NCI-H82 treated with DMSO at 0.1 percent for 48 hours (cell line): Measurements from ENCODE around the gene CLMP.
"Not testable (repeated sequence)": the region's sequence is repeated elsewhere in the genome, so short reads cannot be mapped to it uniquely, and the experiment has no call there.

ENCODE experiments used
- DNase-seq: peaks from one replicate; lab custom pipeline; 2025; ENCODE audit not compliant: unreplicated experiment; lab: John Stamatoyannopoulos, UW

CLMP gene

GRCh38 chr11:123218451-123218850, 23.4 kb upstream of the CLMP start:
- no peak for DNase-seq

DNA sequence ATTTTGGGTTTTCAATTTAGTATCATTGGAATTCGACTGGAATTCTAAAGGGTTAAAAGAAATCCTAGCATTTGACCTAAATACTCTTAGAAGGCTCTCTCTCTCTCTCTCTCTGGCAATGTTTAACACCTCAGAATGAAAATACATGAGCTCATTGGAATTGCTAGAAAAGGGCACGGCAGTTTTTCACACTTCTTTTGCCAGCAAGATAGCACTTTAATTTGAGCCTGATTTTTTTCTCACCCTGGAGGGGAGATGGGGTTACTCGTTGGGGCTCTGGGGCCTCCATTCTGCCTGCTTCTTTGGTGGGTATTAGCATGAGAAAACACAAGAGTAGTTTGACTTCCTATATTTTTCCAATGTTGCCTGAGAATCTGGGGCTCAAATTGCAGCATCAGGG, 22.8 kb upstream of the CLMP start:
- DNase-seq = no peak

DNA sequence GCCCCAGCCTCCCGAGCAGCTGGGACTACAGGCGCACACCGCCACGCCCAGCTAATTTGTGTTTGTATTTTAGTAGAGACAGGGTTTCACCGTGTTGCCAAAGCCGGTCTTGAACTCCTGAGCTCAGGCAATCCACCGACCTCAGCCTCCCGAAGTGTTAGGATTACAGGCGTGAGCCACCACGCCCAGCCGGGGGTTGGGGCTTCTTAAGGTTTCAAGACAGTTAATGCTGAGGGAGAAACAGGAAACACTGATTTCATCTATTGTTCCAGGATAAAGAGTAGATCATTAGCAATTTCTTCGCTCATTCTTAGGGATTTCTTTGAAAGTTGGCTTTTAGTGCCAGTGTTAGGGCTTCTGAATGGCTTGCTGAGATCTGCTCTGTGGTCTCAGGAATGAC, 21.2 kb upstream of the CLMP start:
- no peak for DNase-seq

DNA sequence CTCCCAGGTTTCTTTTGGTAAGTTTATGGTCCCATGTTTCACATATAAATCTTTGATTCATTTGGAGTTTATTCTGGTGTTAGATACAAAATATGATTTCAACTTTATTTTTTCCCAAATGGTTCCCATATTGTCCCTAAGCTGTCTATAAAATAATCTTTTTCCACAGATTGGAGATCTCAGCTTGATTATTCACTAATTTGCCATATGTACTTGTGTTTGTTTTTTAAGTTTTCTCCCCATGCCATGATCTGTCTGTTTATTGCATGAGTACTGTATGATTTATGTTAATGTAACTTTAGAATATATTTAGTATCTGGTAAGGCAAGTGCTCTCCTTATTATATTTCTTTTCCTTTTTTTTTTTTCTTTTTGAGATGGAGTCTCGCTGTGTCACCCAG, 19.9 kb upstream of the CLMP start:
- DNase-seq = no peak

- DNase-seq = no peak
Measured at GRCh38 chr11:123214396-123214795, 19.3 kb upstream of the CLMP start.

- DNase-seq = no peak
Measured at GRCh38 chr11:123213307-123213771, 18.3 kb upstream of the CLMP start.

GRCh38 chr11:123212406-123212805, 17.4 kb upstream of the CLMP start:
- DNase-seq = no peak

DNA sequence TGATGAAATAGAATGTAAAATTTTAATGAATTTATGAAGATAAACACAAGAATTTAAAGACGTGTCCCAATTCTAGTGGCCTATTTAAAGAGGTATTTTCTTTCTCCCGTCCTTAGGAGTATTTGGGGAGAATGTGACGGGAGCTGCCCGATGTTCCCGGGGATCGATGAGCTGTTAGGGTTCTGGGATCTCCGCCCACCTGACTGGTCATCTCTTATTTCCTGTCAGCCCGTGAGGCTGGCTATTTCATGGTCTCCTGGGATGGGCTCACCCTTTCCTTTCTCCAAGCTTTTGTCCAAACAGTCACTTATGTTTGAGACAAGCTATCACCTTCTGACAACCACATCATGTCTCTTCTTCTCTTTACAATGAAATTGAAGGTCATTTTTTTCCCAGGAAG, 16.9 kb upstream of the CLMP start:
- DNase-seq = no peak

DNA sequence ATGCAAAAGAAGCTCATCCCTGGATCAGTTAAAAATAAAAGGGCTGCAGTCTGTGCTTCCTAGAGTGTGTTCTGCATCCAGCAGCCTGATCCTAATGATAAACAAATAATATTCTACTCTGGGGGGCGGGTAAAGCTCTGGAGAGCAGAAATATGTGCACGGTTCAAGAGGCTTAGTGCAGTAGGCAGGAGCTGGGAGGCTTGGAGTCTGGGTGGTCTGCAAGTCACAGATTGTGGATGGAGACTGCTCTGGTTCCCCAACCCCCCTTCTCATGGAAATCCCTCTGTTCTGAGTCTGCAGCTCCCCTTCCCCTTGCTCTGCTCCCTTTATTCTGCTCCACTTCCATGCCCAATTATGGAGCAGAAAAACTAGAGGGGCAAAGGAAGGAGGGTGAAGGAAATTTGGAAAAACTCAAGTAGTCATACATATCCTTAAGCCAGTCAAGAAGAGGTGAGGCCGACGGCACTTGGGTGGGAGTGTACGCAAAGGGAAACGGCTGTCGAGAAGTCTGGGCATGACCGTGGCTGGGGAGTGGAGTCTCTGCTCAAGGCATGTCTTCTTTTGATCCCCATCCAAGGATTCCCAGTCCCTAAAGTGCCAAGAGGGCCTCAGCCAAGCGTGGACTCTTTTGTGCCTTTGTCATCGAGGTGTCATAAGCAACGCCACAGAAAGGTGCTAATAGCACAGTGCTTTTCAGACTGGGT, 16.3 kb upstream of the CLMP start:
- DNase-seq = no peak

DNA sequence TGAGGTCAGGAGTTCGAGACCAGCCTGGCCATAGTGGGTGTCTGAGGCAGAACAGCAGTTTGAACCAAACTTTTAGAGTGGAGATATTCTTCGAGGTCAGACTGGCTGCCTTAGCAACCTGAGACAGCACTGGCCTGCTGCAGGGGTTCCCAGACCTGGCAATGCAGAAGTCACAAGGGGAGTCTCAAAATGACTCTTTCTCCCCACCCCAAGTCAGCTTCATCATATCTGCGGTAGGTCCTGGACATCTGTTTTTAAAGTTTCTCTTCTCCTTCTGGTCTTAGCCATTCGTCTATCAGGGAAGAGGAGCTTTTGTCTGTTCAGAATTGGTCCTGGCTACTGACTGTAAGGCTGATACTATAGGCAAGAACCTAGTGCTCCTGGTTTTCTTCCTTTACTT, 14.5 kb upstream of the CLMP start:
- no peak for DNase-seq

- DNase-seq = no peak
Measured at GRCh38 chr11:123206791-123207434, 11.9 kb upstream of the CLMP start.

GRCh38 chr11:123206055-123206454, 11.0 kb upstream of the CLMP start:
- DNase-seq = not testable (repeated sequence)

DNA sequence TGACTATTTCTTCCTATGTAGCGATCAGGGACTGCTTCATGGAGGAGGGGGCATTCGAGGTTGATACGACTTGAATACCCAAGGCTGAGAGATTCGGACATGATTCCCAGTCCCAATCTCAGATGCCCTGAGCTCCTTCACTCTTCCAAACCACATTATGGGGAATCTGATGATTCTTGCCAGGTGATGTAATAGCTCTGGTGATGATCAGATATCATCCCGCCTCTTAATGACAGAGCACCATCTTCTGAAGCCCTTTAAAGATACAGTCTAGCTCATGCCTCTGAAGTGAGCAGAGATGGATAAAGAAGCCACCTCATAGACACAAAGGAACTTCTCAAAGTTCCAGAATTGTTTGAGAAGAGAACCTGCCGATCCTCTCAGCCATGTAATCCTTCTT, 8.9 kb upstream of the CLMP start:
- no peak for DNase-seq

GRCh38 chr11:123203471-123203870, 8.4 kb upstream of the CLMP start:
- no peak for DNase-seq

- no peak for DNase-seq
Measured at GRCh38 chr11:123202155-123203151, 7.4 kb upstream of the CLMP start.

DNA sequence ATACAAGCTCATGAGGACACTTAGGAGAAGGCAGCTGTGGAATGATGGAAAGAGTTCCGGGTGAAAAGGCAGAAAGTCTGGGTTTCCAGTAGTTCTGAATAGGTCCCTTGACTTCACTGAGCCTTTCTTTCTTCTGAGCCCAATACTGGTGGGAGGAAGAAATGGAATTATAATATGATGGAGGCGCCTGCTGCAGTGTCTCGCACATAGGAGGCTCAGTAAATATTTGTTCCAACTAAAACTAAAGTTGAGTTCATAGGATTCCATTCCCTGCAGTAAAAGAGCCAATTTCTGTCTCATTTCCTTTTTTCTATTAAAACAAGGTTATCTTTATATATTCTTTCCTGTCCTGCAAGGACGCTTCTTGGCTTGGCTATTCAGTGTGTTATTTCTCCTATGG, 5.2 kb upstream of the CLMP start:
- no peak for DNase-seq

- DNase-seq = no peak
Measured at GRCh38 chr11:123197711-123198110, 2.7 kb upstream of the CLMP start.

DNA sequence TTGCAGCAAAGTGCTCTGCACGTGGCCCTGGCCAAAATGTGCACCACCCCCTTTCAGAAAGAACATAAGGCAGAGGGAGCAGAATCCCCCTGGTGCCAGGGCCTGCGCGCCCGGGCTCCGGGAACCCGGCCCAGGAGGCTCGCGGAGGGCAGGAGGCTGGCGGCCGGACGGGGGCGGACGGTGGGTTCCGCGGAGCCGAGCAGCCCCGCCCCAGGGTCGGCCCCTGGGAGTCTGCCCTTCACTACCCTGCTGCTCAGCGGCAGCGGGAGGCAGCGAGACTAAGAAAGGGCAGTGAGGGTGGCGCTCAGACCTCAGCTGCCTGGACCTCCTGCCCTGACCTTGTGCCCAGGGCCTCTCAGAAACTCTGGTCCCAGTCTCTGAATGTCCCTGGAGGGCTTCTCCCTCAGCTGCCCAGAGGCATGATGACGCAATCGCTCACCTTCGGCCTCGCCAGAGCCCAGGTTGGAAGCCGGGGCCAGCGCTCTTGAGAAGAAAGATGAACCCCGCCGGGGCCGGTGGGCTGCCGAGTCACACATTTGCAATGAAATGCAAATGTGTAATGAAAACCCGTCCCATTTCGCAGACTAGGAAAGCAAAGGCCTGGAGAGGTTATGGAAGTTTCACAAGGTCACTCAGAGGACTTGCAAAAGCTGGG, 1.1 kb upstream of the CLMP start:
- no peak for DNase-seq

GRCh38 chr11:123194337-123195187, 486 bp downstream of the CLMP start:
- no peak for DNase-seq

- no peak for DNase-seq
Measured at GRCh38 chr11:123193742-123194141, 1.3 kb downstream of the CLMP start.
